Limb (tissue), 2 donors: Measurements from ENCODE around the gene APOB.

Source experiments
- DNase-seq, 2 donors: peaks; one replicate each; pipeline ENCODE4 v3.0.0-alpha.2; 2016; ENCODE audit errors: extremely low spot score in 2 of 2

APOB gene

DNA sequence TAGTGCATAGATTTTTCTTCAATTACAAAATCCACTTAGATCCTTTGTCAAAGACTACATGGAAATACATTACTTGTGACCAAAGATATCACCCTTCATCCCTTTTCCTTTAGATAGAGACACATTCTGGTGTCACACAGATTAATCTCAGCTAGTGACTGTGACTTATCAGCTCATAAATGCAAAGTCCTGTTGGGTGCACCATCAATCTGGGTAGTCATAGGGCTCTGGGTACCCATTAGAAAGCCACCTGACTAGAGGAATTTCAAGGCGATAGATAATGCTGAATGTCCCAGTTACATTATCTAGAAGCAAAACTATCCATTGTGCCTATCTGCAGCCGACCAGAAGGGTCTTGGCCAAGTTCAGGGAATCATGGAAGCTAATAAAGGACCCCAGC lies 2.6 kb upstream of the APOB start:
- no peak for DNase-seq

DNA sequence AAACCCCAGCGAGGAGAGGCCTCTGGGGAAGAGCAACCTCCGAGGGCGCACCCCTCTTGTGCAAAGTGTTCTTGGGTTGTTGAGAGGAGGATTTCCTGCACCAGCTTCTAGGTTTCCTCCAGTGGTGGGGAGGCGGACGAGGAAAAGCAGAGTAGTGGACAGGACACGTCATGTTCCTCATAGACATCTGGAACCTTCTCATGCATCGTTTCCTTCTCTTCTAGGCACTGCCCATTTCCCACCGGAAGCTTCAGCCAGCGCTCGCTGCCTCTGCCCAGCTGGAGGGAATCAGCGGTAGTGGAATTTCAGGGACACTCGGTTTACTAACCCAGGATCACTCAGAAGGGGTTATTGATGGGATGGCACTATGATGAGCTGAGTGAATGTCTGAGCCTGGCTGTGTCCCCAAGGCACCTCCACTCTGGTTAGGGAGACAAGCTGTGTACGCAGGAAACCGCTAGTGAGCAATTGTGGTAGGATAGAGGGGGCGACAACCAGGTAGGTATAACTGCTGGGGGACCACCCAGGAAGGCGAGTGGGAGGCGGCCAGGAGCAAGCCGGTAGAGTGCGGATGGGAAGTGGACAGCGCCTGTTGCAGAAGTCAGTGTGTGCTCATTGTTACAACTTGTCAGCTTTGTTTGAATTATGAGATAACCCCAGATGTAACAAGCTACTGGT lies 960 bp upstream of the APOB start:
- DNase-seq, result no peak

DNA sequence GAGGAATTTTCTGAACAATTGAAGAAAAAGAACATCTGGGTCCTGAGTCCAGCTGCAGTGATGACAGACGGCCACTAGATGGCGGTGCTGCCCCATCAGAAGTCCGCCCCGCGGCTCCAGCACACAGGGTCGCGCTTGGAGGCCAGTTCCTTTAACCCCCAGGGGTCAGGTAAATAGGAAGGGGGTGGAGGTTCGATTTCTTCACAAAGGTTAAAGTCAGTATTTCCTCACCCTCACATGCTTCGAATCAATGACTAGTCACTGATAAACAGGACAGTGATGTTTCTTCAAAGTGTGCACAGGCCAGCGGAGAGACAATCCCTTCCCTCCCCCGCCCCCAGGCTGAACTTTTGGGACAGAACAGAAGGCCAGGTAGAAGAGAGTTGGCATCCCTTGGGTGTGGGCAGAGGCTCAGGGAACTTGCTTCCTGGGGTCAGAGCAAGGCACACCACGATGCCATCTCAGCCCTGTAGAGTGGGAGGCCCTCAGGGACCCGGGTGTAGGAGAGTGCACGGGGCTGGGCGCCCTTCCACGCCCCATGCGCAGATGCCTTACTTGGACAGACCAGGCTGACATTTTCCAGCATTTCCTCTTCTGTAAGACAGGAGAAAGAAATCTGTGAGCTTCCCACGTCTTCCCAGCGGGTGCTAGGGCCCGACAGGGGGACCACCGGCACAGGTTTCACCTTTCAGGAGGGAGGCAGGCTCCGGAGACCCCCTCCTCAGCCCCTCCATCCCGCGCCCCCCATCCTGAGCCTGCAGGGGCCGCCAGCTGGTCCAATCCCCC lies 722 bp downstream of the APOB start:
- peak; percentile 76 to 85 for DNase-seq

DNA sequence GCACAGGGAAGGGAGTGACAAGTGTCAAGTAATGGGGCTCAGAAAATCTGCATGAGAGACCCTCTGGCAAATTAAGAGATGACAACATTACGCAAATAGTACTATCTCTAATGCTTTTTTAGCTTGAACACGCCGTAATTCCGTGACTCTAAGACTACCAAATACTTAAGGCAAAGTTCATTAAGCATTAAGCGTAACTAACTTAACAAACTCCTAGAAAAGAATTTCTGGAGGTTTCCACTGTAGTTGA lies 1.2 kb downstream of the APOB start:
- DNase-seq, result no peak

DNA sequence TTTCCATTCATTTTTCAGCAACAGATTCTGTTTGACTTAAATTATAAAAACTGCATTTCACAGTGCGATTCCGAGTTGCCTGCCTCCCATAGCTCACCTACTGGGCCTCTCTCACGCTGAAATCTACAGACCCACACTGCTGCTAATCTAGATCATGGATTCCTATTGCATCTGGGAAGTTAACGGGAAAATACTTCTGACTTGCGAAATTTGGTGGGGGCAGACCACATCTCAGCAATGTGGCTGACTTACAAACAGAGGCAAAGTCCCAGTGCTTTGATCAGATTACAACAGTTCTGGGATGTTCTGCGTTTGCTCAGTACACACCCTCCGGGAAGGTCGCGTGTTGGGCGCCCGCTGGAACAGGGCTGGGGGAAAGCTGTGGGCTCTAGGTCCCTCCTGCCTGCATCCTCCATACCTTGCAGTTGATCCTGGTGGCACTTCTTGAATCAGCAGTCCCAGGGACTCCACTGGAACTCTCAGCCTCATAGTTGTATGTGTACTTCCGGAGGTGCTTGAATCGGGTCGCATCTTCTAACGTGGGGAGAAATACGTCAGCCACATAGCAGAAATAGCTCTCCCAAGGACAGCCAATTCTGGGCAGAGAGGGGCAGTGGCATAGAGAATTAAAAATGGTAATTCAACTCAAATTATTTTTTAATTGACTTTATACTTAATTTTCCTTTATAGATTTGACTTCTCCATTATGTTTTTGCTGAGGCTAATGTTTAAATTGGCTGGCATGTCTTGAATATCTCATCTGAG lies 1.7 kb downstream of the APOB start:
- no peak for DNase-seq

DNA sequence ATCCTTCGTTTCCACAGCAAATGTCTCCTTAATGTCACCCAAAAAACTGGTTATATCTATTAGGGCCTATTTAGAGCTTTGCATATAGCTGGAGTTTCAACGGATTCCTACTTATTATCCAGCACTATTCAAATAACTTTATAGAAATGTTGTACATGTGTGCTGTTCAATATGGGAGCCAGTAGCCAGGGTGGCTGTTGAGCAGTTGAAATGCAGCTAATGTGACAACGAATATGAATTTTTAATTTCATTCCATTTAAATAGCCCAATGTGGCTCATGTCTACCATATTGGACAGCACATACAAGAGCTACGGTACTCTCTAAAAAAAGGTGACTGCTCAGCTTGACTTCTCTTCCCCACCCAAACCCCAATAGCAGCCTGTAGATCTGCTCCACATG lies 2.4 kb downstream of the APOB start:
- DNase-seq, result no peak

DNA sequence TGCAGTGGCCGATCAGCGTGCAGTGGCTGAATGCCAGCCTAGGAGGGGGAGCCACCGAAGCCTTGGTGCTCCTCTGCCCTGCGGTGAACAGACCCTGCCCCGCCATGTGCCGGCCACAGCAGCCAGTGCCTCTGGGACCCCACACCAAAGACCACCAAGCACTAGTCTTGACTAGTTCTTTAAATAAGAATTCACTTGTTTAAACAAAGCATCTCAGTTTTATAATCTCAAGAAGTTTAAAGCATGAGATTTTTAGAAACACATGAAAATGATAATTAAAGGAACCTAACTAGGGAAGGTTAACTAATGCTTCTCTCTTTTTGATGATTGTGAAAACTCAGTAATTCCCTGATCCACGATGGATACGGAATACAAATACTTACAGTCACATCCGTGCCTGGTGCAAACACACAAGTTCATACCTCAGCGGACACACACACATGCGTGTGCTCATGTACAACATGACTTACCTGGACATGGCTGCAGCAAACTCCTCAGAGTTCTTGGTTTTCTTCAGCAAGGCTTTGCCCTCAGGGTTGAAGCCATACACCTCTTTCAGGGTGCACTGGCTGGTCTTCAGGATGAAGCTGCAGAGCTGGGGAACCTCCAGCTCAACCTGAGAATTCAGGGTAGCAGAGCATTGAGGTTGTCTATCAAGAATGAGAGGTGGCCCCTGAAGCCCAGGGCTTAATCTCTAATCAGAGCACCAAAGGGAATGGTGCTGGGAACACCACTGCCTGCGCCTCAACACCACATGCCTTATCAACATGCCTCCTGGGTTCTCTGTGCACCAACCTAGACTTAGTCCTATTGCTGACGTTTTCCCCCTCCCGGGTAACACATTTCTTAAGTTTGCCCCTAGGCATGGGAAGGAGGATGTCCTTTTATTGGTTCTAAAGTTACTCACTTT lies 3.1 kb downstream of the APOB start:
- DNase-seq, result no peak

DNA sequence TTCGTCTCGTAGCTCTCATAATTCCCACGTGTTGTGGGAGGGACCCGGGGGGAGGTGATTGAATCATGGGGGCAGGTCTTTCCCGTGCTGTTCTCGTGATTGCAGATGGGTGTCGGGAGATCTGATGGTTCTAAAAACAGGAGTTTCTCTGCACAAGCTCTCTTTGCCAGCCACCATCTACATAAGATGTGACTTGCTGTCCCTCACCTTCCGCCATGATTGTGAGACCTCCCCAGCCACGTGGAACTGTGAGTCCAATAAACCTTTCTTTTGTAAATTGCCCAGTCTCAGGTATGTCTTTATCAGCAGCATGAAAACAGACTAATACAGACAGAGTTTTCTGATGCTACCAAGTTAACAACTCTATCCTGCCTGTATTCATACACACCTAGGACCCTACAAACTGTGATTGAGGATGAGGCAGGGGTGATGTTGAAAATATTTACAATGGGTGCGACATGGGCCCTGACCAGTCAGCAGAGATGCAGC lies 3.9 kb downstream of the APOB start:
- no peak for DNase-seq

DNA sequence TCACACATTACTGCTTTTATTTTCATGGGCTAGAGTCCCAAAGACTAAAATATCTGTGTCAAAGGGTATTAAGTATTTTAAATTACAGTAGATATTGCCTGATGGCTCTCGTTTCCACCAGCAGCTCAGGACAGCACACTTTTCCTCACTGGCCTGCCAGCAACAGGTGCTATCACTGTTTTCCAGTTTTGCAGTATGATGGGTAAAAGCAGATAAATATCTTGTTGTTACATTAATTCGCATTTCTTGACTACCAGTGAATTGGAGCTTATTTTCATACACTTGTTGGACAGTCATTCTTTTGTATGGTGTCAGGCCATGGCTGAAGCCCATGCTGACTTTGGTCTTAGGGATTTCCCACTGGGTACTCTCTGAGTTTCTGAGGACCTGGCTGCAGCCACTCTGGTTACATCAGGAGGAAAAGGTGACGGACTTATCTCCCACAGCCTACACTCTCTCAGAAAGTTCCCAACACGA lies 4.8 kb downstream of the APOB start:
- DNase-seq, result no peak

DNA sequence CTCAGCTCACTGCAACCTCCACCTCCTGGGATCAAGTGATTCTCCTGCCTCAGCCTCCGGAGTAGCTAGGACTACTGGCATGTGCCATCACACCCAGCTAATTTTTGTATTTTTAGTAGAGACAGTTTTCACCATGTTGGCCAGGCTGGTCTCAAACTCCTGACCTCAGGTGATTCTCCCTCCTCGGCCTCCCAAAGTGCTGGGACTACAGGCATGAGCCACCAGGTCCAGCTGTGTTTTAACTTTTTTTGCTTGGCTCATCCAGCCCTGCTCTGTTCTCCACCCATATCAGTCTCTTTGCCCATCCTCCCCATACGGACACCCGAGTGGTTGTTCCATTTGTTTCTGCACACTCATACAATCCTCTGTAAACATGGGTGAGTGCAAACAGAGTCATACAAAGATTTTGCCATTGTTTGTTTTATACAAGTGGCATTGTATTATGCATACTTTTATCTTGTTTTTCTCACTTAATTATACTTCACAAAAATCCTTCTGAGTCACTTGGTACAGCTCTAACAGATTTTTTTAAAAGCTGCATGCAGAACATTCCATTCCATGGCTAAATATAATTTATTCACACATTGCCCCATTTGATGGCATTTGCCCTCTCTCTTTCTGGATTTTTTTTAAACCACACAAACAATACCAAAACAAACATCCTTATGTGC lies 5.3 kb downstream of the APOB start:
- DNase-seq, result no peak

DNA sequence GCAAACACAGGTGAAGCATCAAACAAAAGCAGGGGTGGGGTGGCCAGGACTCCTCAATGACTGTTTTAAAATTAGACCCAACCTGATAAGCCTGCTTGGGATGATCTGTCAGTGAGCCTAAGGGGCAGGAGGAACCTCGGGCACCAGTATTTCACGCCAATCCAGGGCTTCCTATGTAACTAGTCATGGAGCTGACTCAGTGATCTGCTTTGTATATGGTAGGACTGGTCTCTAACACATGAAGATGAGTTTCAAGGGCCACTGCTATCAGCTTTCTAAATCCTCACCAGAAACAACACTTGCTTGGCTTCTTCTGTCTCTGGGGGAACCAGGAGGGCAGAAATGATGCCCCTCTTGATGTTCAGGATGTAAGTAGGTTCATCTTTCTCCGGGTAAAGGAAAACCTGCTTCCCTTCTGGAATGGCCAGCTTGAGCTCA lies 6.2 kb downstream of the APOB start:
- no peak for DNase-seq

DNA sequence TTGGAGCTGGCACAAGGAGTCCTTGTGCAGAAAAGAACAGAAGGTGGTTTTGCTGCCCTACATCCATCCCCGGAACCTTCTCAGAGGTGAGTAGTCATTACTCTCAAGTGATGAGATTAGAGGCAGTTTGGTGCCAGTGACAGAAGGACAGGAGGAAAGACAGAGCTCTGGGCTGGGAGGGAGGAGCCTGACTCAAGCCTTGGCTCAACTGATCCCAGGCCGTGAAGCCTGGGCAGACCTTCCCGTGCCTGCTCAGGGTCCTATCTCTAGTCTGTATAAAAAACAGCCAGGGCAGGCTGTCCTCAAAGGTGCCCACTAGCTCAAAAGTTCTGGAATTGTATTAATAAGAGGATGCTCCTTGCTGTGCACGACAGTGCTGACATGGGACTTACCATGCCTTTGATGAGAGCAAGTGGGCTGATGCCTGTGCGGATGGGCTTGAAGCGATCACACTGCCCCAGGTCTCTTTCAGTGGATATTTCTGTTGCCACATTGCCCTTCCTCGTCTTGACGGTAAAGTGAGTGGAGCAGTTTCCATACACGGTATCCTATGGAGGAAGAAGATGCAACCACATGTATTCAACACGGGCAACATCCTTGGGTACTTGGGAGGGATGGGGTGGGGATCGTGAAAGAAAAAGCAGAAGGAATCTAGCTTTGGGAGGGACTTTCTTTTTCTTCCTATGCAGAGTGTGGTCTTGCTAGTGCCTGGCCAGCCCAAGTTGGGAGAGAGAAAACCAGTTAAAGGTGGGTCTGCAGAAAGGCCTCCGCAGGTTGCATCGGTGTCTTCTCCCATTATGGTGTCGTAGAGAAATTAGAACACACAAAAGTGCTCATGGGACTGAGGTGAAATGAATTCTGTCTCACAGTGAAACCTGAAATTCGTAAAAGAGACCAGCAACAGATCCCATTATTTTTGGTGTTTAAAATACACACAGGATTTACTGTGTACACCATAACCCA lies 6.9 kb downstream of the APOB start:
- DNase-seq, result no peak

DNA sequence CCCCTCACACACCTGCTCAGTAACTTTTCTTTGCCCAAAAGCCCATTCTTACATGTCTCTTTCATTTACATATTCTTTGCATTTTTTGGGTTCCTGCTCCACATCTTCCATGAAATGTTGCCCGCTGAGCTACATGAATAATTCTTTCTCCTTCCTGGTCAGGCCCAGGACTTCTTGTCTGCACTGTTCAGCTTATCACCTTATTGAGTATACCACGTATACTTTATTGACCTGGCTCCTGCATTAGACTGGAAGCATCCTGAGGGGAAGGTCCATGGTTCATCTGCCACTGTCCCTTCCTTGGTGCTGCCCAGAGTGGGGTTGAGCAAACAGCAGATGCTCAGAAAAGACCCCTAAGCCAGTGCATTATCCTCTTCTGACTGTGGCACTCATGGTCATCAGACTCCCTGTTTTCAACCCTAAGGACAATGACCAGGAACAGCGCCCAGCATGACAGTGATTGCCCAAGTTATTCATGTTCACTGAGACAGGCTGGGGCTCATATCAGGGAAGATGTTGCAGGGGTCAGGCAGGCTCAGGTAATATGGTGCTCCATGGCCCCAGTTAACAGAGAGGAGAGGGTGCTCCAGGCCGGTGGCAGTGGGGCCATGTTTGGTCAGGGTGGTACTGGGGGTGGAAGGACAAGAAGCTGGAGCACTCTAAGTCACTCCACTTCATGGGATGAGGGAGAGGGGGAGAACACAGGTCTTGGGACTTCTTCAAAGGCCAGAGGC lies 7.7 kb downstream of the APOB start:
- no peak for DNase-seq

DNA sequence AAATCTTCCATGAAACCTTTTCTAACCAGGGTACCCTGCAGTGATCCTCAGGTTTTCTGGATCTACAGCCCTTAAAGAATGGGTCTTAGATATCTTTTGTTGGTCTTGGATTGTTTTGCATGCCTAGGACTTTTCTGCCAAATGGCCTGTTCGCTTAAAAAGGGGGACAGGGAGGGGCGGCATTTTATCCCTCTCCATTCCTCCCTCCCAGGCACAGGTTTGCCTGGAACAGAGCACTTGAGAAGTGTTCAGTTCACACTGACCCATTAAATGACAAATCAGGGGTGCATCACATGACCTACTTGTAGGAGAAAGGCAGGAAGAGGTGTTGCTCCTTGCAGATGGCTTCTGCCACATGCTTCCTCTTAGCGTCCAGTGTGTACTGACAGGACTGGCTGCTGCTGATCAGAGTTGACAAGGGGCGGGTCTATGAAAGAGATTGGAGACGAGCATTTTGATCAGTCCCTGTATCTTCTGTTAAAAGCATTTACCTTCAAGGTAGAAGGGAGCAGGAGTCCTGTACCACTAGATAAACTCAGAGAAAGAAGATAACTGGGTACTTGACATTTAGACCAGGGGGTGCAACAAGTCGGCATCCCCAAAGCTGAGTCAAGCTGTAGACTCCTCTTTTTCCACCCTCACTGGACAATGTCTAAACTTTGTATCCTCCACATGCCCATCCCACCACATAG lies 8.4 kb downstream of the APOB start:
- no peak for DNase-seq

DNA sequence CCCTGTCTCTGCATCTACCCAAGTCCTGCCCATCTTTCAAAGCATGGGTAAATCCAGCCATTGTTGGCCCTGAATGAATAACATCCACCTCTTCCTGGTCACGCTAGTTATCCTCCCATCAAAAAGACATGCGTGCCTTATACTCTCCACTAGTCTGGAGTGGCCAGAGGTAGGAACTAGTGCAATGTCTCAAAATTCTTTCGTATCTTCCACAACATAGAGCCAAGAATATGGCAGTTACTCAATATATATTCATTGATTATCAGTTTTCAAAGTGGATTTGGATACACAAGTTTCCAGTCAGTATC lies 8.9 kb downstream of the APOB start:
- no peak for DNase-seq

DNA sequence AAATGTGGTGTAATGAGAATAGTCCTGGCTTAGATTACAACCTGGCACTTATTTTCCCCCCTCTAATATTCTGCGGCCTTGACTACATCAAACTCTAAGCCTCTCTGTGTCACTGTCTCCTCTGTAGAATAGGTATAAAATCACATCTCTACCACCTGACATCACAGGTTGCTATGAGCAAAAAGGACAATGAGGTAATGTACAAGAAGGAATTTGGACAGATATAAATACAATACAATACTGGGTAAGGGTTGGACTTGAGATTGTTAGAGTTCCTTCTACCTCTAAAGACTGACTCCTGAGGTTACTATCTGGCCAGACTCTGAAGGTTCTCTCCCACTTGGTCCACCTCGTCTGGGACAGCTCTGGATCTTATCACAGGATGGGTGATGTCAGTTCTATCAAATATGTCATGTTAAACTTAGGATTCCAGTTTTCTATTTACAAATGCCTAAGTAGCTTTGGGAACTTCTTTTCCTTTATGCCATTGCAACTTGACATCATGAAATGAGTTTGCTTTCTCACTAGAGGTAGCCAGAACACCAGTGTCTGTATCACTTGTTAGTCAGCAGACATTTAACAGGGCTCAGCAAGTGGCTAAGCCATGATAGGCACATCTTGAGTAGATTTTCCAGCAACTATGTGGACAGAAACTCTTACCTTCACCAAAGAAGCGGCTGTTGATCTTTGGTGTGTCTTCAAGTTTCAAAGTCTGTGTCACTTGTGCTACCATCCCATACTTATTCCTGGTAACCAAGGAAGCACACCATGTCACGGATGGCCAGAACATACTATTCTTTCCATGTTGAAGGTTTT lies 9.5 kb downstream of the APOB start:
- DNase-seq, result no peak

DNA sequence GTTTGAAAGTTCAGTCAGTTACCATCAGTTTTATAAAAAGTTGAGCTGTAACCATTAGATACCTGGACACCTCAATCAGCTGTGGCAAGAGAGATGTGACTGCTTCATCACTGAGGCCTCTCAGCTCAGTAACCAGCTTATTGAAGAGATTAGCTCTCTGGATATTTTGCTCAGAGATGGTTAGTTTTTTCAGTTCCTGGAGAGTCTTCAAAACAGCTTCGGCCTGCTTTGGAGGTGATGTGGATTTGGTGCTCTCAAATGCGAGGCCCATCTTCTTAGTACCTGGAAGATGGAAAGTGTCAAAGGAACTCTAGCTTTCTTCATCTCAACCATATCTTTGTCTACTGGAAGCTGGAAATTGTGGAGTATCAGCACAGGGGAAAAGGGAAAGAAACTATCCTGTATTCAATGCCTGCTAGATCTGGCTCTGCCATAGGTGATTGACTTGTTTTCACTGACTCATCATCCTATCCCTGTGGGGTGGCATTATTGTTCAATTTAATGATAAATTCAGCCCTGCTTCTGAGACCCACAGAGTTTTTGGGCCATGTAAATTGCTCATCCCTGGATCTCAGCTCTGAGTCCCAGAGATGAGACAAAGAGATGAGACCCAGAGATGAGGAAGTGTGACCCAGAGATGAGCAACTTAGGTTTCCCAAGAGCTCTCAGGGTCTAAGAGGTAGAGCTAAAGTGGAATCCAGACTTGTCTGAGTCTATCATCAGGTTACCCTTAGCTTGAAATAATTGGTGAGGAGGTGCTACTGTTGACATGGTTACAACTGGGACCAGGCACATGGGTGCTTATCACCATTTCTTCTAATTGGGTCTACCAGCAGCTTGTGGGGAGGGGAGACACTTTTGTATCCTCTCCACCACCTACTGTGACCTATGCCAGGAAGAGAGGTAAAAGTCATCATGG lies 10.4 kb downstream of the APOB start:
- no peak for DNase-seq
